Common myeloid progenitor, CD34-positive (primary cell): ENCODE measurements around the gene PKN3.

ENCODE experiments used
- CTCF ChIA-PET: fragments of 350-600 bp; sonication (Branson Sonifier 250); formaldehyde crosslinking; loops from one replicate; lab custom pipeline; 2021; ENCODE audit warnings: antibody characterized with exemption; lab: Charles Lee
- POLR2A ChIA-PET: fragments of 350-600 bp; sonication (Branson Sonifier 250); formaldehyde crosslinking; loops from one replicate; lab custom pipeline; 2021; ENCODE audit warnings: antibody characterized with exemption; lab: Charles Lee
- DNase-seq, 3 donors: peaks; one replicate each; pipeline versions ENCODE4 v3.0.0 to v3.0.0-alpha.2; 2013
- H3K27ac ChIP-seq, 2 experiments: 1 replicate in 1 of 2; 2 replicates in 1 of 2; pipeline ENCODE4 v1.7.0; 2013; ENCODE audit warnings: inconsistent platforms in 2 of 2, low read length in 2 of 2, mild to moderate bottlenecking in 2 of 2, low read depth in 1 of 2, moderate library complexity in 1 of 2; ENCODE audit not compliant: severe bottlenecking in 2 of 2, insufficient read depth in 1 of 2, poor library complexity in 1 of 2
- H3K27me3 ChIP-seq, 5 experiments: replicated peaks in 2 of 5; 1 replicate in 3 of 5; 2 replicates in 2 of 5; pipeline versions ENCODE4 v1.6.1 to v1.7.0; 2013; ENCODE audit warnings: low read length in 4 of 5, mild to moderate bottlenecking in 2 of 5, moderate library complexity in 2 of 5, inconsistent platforms in 1 of 5; ENCODE audit not compliant: insufficient read depth in 5 of 5, control insufficient read depth in 4 of 5
- H3K36me3 ChIP-seq, 4 experiments: 1 replicate in 2 of 4; 2 replicates in 2 of 4; pipeline versions ENCODE4 v1.6.1 to v1.7.0; 2013; ENCODE audit warnings: low read length in 3 of 4, control low read depth in 1 of 4, mild to moderate bottlenecking in 1 of 4; ENCODE audit not compliant: control insufficient read depth in 4 of 4, insufficient read depth in 4 of 4
- H3K4me1 ChIP-seq, 4 experiments: 1 replicate in 3 of 4; 2 replicates in 1 of 4; pipeline versions ENCODE4 v1.6.1 to v1.7.1; 2013; ENCODE audit warnings: low read length in 3 of 4, mild to moderate bottlenecking in 3 of 4, control low read depth in 1 of 4, inconsistent platforms in 1 of 4, moderate library complexity in 1 of 4; ENCODE audit not compliant: control insufficient read depth in 4 of 4, insufficient read depth in 4 of 4; ENCODE audit errors: control extremely low read depth in 1 of 4
- H3K4me3 ChIP-seq, 7 experiments: 1 replicate in 4 of 7; 2 replicates in 3 of 7; pipeline versions ENCODE4 v1.5.1 to v1.7.0; 2013; ENCODE audit warnings: mild to moderate bottlenecking in 7 of 7, low read length in 6 of 7, moderate library complexity in 6 of 7, inconsistent platforms in 2 of 7, low read depth in 2 of 7, control low read depth in 1 of 7; ENCODE audit not compliant: insufficient read depth in 4 of 7, control insufficient read depth in 1 of 7; ENCODE audit errors: extremely low read depth in 1 of 7
- H3K9me3 ChIP-seq, 5 experiments: 1 replicate in 4 of 5; 2 replicates in 1 of 5; pipeline versions ENCODE4 v1.6.1 to v1.7.1; 2013; ENCODE audit warnings: low read length in 4 of 5, mild to moderate bottlenecking in 2 of 5, inconsistent platforms in 1 of 5, low read depth in 1 of 5, moderate library complexity in 1 of 5; ENCODE audit not compliant: control insufficient read depth in 4 of 5, insufficient read depth in 2 of 5; ENCODE audit errors: control extremely low read depth in 1 of 5
- WGBS: methylation state at CpG from one replicate; pipeline ENCODE4 v1.1.5; 2013; ENCODE audit not compliant: insufficient coverage; 5-methylcytosine and 5-hydroxymethylcytosine counted together

The PKN3 gene

DNA sequence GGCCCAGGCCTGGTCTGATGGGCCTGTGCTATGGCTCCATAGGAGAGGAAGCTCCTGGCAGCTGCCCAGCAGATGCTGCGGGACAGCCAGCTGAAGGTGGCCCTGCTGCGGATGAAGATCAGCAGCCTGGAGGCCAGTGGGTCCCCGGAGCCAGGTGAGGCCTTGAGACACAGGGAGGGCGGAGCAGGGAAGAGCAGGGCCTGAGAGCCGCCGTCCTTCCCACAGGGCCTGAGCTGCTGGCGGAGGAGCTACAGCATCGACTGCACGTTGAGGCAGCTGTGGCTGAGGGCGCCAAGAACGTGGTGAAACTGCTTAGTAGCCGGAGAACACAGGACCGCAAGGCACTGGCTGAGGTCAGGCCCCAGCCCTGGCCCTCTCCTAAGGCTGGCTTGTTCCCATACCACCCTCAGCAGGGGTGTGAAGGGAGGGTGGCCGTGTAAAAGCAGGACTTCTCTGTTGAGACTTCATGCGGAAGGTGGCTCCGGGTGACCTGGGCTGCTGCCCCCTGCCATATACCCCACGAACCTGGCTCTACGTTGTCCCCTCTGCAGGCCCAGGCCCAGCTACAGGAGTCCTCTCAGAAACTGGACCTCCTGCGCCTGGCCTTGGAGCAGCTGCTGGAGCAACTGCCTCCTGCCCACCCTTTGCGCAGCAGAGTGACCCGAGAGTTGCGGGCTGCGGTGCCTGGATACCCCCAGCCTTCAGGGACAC lies 4.5 kb downstream of the PKN3 start:
- Histone ChIP-seq H3K9me3 (no peaks in the 10 kb centered on the region), H3K4me3 (no peak overlapping the region), H3K36me3 (peaks cover 0 to 26% (median 13%) of the 10 kb centered on the region in 4 experiments), H3K27me3 (no peaks in the 10 kb centered on the region), H3K27ac (no peak overlapping the region), H3K4me1 (peaks cover 0 to 16% (median 11%) of the 10 kb centered on the region in 4 experiments)
- POLR2A ChIA-PET = no interaction called here
- 93% methylated on average over 22 of the region's 23 CpGs for WGBS
- CTCF ChIA-PET = interaction anchor here (0.6 to 1.1 kb wide), 3 partner anchors 10 to 61 kb away, joined by 3 to 4 read pairs (median 3); no protein-coding TSS in a partner anchor
- DNase-seq = no peak

DNA sequence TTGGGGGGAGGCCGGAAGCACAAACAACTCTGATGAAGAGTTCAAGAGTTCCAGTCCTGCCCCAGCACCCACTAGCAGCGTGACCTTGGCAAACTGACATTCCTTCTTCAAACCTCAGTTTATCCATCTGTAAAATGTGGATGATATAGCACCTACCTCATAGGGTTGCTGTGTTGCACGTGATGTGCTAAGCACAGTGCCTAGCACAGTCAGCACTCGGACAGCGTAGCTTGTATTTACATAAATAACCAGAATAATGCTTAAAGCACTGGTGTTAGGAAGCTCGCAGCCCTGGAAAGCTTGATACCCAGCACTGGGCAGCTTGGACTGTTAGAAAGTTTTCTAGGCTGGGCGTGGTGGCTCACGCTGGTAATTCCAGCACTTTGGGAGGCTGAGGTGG lies 5.1 kb downstream of the PKN3 start:
- H3K4me3 ChIP-seq = no peak overlapping the region
- 97% methylated on average over 6 of the region's 8 CpGs for WGBS
- ChIA-PET POLR2A (no interaction called here), CTCF (no interaction called here)
- no peaks in the 10 kb centered on the region for H3K27me3 ChIP-seq
- peaks cover 0 to 12% (median 8%) of the 10 kb centered on the region in 4 experiments for H3K4me1 ChIP-seq
- no peak overlapping the region for H3K27ac ChIP-seq
- H3K9me3 ChIP-seq = no peaks in the 10 kb centered on the region
- peaks cover 0 to 30% (median 13%) of the 10 kb centered on the region in 4 experiments for H3K36me3 ChIP-seq
- no peak for DNase-seq

DNA sequence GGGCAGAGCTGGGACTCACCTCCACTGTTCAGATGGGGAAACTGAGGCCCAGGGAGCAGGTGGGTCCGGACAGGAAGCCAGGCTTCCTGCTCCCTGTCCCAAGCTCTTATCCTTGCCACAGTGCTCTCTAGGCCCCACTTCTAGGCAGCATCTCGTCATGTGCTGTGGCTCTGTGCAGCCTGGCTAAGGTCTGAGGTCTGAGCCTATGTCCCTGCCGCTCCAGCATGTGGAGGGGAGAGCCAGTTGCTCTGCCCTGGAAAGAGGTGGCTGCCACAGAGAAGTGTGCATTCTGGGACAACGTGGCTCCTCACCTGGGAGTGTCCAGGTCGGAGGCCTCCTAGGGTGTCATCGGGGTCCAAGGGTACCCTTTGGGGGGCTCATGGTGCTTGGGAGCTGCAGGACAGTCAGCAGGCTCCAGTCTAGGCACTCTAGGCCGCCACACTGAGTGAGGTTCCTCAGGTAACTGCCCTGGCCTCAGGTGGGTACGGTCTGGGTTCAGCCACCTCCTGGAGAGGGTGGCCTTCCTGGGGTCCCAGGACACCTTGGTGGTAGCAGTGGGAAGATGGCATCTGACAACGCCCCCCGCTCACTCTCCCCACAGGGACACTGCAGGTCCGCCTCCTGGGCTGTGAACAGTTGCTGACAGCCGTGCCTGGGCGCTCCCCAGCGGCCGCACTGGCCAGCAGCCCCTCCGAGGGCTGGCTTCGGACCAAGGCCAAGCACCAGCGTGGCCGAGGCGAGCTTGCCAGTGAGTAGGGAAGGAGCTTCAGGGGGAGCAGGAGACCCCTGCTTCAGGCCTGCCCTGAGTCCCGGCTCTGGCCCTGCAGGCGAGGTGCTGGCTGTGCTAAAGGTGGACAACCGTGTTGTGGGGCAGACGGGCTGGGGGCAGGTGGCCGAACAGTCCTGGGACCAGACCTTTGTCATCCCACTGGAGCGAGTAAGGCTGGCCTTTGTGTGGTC lies 10.4 kb downstream of the PKN3 start:
- Histone ChIP-seq H3K27me3 (no peaks in the 10 kb centered on the region), H3K27ac (no peak overlapping the region), H3K4me3 (no peak overlapping the region), H3K36me3 (peaks cover 0 to 35% (median 27%) of the 10 kb centered on the region in 4 experiments), H3K4me1 (no peaks in the 10 kb centered on the region), H3K9me3 (no peaks in the 10 kb centered on the region)
- DNase-seq = no peak
- WGBS = 96% methylated on average over 24 of the region's 26 CpGs
- POLR2A ChIA-PET = no interaction called here
- CTCF ChIA-PET = interaction anchor here (1.3 to 1.5 kb wide), 2 partner anchors 10 to 12 kb away, joined by 3 to 5 read pairs; partner anchors contain the start of gene PKN3

DNA sequence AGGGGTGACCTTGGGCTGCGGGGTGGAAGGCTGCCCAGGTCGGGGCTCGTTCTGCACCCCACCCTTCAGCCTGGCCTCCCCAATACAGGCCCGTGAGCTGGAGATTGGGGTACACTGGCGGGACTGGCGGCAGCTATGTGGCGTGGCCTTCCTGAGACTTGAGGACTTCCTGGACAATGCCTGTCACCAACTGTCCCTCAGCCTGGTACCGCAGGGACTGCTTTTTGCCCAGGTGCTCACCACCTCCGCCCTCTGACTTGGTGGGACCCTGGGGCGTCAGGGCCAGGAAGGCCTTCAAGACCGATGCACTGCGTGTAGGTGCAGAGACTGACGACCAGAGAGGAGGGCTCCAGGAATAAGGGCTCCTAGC lies 11.1 kb downstream of the PKN3 start:
- Histone ChIP-seq H3K4me1 (no peaks in the 10 kb centered on the region), H3K4me3 (no peak overlapping the region), H3K27ac (no peak overlapping the region), H3K36me3 (peaks cover 0 to 38% (median 28%) of the 10 kb centered on the region in 4 experiments), H3K27me3 (no peaks in the 10 kb centered on the region), H3K9me3 (no peaks in the 10 kb centered on the region)
- CTCF ChIA-PET = interaction anchor here (1.3 kb wide), 1 partner anchor 13 kb away, joined by 3 read pairs; no protein-coding TSS in a partner anchor
- WGBS = 96% methylated on average over 12 of the region's 13 CpGs
- DNase-seq = no peak
- POLR2A ChIA-PET = no interaction called here

DNA sequence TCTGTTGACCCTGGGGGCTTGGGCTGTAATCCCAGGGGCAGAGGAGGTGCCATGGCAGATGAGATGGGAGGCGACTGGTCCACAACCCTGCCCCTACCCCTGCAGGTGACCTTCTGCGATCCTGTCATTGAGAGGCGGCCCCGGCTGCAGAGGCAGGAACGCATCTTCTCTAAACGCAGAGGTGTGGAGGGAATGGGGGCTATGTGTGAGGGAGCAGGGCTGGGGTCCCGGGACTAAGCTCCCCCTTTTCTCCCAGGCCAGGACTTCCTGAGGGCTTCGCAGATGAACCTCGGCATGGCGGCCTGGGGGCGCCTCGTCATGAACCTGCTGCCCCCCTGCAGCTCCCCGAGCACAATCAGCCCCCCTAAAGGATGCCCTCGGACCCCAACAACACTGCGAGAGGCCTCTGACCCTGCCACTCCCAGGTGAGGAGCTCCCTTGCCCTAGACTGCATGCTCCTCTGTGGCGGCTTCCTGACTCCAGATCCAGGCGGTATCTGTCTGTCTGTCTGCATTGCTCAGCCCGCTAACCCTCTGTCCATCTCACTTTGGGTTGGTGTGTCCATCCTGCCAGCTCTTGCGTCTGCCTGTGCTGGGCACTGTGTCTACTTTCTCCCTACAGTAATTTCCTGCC lies 11.8 kb downstream of the PKN3 start:
- Histone ChIP-seq H3K27me3 (no peaks in the 10 kb centered on the region), H3K4me1 (no peaks in the 10 kb centered on the region), H3K9me3 (no peaks in the 10 kb centered on the region), H3K4me3 (no peak overlapping the region), H3K36me3 (peaks cover 0 to 40% (median 28%) of the 10 kb centered on the region in 4 experiments), H3K27ac (no peak overlapping the region)
- ChIA-PET CTCF (interaction anchor here (1.3 kb wide), 1 partner anchor 14 kb away, joined by 3 read pairs; no protein-coding TSS in a partner anchor), POLR2A (no interaction called here)
- WGBS = 98% methylated on average over 18 of the region's 19 CpGs
- DNase-seq = no peak

DNA sequence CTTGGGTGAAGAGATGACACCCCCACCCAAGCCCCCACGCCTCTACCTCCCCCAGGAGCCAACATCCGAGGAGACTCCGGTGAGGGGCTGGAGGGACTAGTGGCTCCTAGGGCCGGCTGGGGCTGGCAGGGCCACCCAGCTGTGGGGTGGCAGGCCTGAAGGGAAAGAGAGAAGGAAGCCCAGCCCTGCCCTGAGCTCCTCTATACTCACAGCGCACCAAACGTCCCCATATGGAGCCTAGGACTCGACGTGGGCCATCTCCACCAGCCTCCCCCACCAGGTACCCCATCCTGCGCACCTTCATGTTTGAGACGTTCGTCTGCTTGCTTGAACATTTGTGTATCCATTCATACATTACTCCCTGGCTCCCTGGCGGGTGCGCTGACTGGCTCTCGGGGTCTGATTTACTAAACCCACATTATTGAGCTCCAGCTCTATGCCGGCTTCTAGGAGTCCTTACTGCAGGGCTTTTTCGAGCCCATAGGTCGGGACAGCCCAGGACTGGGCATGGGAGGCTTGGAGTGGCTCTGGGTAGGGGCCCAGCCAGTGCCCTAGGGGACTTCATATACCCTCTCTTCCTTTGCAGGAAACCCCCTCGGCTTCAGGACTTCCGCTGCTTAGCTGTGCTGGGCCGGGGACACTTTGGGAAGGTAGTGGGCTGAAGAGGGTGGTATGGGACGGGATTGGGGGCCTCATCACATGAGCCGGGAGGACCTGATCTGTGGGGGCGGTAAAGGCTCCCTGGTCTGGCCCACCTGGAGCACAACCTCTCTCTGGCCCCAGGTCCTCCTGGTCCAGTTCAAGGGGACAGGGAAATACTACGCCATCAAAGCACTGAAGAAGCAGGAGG lies 12.5 kb downstream of the PKN3 start:
- Histone ChIP-seq H3K9me3 (no peaks in the 10 kb centered on the region), H3K4me3 (no peak overlapping the region), H3K27me3 (no peaks in the 10 kb centered on the region), H3K4me1 (no peaks in the 10 kb centered on the region), H3K27ac (no peak overlapping the region), H3K36me3 (peaks cover 0 to 45% (median 31%) of the 10 kb centered on the region in 4 experiments)
- 94% methylated on average over 14 of the region's 24 CpGs for WGBS
- ChIA-PET POLR2A (no interaction called here), CTCF (no interaction called here)
- DNase-seq = no peak
